Memory B cell (primary cell): Measurements from ENCODE around the gene KRT6B.
"Not testable (repeated sequence)": the region's sequence is repeated elsewhere in the genome, so short reads cannot be mapped to it uniquely, and the experiment has no call there.

Experiments
- ATAC-seq: fragments of 150-1000 bp; cut with Tn5 transposase; 2 replicates; pipeline ENCODE4 v1.10.0; 2021; ENCODE audit warnings: low read depth, mild to moderate bottlenecking, moderate library complexity
- DNase-seq, 2 donors: peaks; one replicate each; pipeline ENCODE4 v3.0.0; 2022; ENCODE audit warnings: low spot score in 2 of 2
- H3K27ac Mint-ChIP-seq: one replicate; pipeline ENCODE4 v1.8.0; 2022; ENCODE audit warnings: mild to moderate bottlenecking, moderate library complexity, mixed read lengths
- H3K27me3 Mint-ChIP-seq: one replicate; pipeline ENCODE4 v1.8.0; 2022; ENCODE audit warnings: mixed read lengths
- H3K36me3 Mint-ChIP-seq: one replicate; pipeline ENCODE4 v1.8.0; 2022; ENCODE audit warnings: mild to moderate bottlenecking, mixed read lengths
- H3K4me1 Mint-ChIP-seq: one replicate; pipeline ENCODE4 v1.8.0; 2022; ENCODE audit warnings: mixed read lengths
- H3K4me3 Mint-ChIP-seq: one replicate; pipeline ENCODE4 v1.8.0; 2022; ENCODE audit warnings: mild to moderate bottlenecking, moderate library complexity, mixed read lengths
- H3K9me3 Mint-ChIP-seq: one replicate; pipeline ENCODE4 v1.8.0; 2022; ENCODE audit warnings: mixed read lengths

Gene KRT6B

GRCh38 chr12:52488736-52489135 is 36.8 kb upstream of the KRT6B start:
- Mint-ChIP-seq H3K36me3 (no peaks in the 10 kb centered on the region), H3K4me3 (no peak overlapping the region), H3K9me3 (peaks cover 7% of the 10 kb centered on the region), H3K27me3 (peaks cover 14% of the 10 kb centered on the region), H3K4me1 (no peaks in the 10 kb centered on the region), H3K27ac (no peak overlapping the region)
- DNase-seq (no peak), ATAC-seq (no peak)

DNA sequence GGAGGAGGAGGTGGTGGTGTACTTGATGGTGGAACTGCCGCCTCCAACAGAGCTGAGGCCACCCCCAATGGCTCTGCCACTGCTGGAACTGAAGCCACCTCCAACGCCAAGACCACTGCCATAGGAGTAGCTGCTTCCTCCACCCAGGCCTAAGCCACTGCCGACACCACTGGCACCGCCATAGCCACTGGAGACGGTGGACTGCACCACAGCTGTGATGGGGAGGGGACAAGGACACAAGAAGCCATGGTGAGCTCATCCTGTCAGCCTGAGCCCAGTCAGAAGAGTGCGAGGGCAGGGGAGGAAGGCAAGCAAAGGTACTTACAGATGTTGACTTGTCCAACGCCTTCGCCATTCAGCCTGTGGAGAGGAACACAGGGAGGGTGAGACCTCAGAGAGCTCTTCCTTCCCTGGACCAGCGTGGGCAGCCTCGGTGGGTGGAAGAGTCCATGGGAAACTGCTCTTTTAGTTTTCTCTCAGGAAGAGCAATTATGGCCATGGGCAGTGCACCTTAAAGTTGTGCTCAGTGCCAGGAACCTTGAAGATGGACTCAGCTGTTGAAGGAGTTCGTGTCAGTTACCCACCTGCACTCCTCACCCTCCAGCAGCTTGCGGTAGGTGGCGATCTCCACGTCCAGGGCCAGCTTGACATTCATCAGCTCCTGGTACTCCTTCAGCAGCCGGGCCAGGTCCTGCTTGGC is 35.9 kb upstream of the KRT6B start:
- not testable (repeated sequence) for H3K27ac Mint-ChIP-seq, H3K36me3 Mint-ChIP-seq, H3K4me3 Mint-ChIP-seq, H3K4me1 Mint-ChIP-seq, ATAC-seq, DNase-seq, H3K9me3 Mint-ChIP-seq
- peaks cover 10% of the 10 kb centered on the region for H3K27me3 Mint-ChIP-seq

GRCh38 chr12:52487211-52487610 is 35.3 kb upstream of the KRT6B start:
- peaks cover 7% of the 10 kb centered on the region for H3K9me3 Mint-ChIP-seq
- DNase-seq (no peak), ATAC-seq (no peak)
- no peak overlapping the region for H3K4me3 Mint-ChIP-seq
- H3K27me3 Mint-ChIP-seq: peaks cover 13% of the 10 kb centered on the region
- H3K27ac Mint-ChIP-seq: no peak overlapping the region
- no peaks in the 10 kb centered on the region for H3K4me1 Mint-ChIP-seq
- H3K36me3 Mint-ChIP-seq: no peaks in the 10 kb centered on the region

DNA sequence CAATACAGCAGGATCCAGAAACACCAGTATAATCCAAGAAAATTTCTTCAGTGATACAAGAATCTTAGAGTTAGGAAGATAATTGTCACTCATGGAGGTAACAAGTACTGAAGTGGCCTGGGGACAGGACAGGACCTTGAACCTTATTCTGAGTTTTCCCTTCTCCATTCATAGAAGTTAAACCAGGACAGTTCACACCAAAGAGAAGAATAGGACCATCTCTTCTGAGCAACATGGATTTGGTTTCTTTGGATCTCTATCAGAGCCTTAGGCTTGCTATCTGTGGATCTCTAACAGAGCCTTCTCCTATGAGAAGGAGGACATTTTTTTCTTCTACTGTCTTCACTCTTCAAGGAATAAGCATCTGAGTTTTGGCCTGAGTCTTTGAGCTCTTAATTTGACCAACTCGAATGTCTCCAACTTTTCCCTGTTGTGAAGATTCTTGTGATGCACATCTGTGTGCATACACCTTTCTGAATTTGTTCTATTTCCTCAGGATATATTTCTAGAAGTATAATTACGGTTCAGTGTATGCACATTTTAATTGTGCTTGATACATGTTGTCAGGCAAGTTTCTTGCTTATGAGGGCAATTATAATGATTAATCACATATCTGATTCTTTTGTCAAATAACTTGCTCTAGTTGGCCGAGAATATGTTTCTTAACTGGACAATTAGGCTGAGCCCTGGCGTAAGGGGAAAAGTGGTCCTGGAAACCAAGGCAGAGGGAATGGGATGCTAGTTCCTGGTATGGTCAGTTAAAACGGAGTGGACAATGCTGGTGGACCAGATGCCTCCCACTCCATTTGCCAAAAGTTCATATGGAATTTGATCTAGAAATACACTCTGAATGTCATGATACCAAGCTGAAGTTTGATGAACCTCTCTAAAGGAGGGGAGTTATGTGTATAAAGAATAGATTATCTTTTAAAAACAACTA is 34.5 kb upstream of the KRT6B start:
- DNase-seq (no peak), ATAC-seq (no peak)
- no peak overlapping the region for H3K4me3 Mint-ChIP-seq
- H3K27me3 Mint-ChIP-seq: peaks cover 12% of the 10 kb centered on the region
- no peaks in the 10 kb centered on the region for H3K4me1 Mint-ChIP-seq
- H3K9me3 Mint-ChIP-seq: peaks cover 7% of the 10 kb centered on the region
- H3K36me3 Mint-ChIP-seq: no peaks in the 10 kb centered on the region
- H3K27ac Mint-ChIP-seq: no peak overlapping the region

- no peak for ATAC-seq
- peaks cover 13% of the 10 kb centered on the region for H3K9me3 Mint-ChIP-seq
- H3K4me1 Mint-ChIP-seq: no peaks in the 10 kb centered on the region
- no peaks in the 10 kb centered on the region for H3K36me3 Mint-ChIP-seq
- peaks cover 8% of the 10 kb centered on the region for H3K27me3 Mint-ChIP-seq
- no peak overlapping the region for H3K4me3 Mint-ChIP-seq
- no peak for DNase-seq
- H3K27ac Mint-ChIP-seq: no peak overlapping the region
These were observed 28.1 kb upstream of the KRT6B start for GRCh38 chr12:52480073-52480472.

DNA sequence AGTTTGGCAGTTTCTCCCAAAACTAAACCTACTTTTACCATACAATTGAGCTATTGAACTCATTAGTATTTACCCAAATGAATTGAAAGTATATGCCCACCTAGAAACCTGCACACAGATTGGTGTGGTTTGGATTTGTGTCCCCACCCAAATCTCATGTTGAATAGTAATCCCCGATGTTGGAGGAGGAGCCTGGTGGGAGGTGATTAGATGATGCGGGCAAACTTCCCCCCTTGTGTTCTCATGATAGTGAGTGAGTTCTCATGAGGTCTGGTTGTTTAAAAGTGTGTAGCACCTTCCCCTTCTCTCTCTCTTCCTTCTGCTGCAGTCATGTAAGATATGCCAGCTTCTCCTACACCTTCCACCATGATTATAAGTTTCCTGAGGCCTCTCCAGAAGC is 25.7 kb upstream of the KRT6B start:
- no peaks in the 10 kb centered on the region for H3K4me1 Mint-ChIP-seq
- no peak for ATAC-seq
- H3K9me3 Mint-ChIP-seq: peaks cover 10% of the 10 kb centered on the region
- H3K4me3 Mint-ChIP-seq: no peak overlapping the region
- no peak for DNase-seq
- peaks cover 4% of the 10 kb centered on the region for H3K27me3 Mint-ChIP-seq
- no peak overlapping the region for H3K27ac Mint-ChIP-seq
- H3K36me3 Mint-ChIP-seq: no peaks in the 10 kb centered on the region

GRCh38 chr12:52474212-52474611 is 22.3 kb upstream of the KRT6B start:
- peaks cover 6% of the 10 kb centered on the region for H3K27me3 Mint-ChIP-seq
- H3K4me1 Mint-ChIP-seq: no peaks in the 10 kb centered on the region
- H3K4me3 Mint-ChIP-seq: no peak overlapping the region
- no peak overlapping the region for H3K27ac Mint-ChIP-seq
- DNase-seq (no peak), ATAC-seq (no peak)
- peaks cover 6% of the 10 kb centered on the region for H3K9me3 Mint-ChIP-seq
- no peaks in the 10 kb centered on the region for H3K36me3 Mint-ChIP-seq

DNA sequence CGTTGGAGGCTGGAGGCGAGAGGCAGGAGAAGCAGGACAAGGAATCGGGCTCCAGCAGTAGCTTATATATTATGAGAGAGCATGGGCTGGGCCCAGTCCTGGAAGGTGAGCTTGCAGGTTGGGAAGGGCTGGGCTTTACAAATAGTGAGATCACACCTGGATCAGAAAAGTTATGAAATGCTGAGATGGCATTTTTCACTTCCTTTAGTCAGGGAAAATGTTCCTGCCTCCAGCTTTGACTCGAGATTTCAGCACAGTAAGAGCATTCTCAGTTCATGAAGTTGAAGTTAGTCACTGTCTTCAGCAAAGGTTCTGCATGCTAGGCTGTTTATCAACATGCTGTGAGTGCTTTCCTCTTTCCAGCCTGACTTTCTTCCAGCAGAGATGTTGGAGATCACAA is 21.8 kb upstream of the KRT6B start, which contains the start of gene KRT6C:
KRT6C (minus strand) TSS at position 38 of the 400 bp plus-strand sequence. CDS start 68 bp downstream, outside the sequence.
- peaks cover 6% of the 10 kb centered on the region for H3K27me3 Mint-ChIP-seq
- peaks cover 6% of the 10 kb centered on the region for H3K9me3 Mint-ChIP-seq
- ATAC-seq (no peak), DNase-seq (no peak)
- no peak within 1 kb of the TSS for H3K27ac Mint-ChIP-seq
- H3K4me3 Mint-ChIP-seq: no peak within 1 kb of the TSS
- H3K36me3 Mint-ChIP-seq: no peaks in the 10 kb centered on the region
- no peaks in the 10 kb centered on the region for H3K4me1 Mint-ChIP-seq

DNA sequence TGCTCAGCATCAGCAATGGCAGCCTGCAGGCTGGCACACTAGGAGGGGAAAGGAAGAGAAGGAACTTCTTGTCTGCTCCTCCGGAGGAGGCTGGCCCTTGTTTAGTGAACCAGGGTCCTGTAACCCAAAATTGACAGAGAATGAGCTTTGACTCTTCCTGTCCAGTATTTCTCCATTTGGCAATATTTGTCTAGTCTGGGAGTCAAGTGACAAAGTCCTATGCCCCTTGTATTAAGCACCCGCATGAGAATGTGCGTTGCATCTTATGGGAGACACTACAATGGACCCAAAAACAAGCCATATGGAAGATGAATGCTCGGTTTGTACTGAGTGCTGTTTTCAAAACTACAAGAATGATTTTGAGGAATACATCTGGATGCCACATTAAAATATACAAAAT is 17.9 kb upstream of the KRT6B start:
- Mint-ChIP-seq H3K36me3 (no peaks in the 10 kb centered on the region), H3K4me1 (no peaks in the 10 kb centered on the region), H3K27me3 (peaks cover 6% of the 10 kb centered on the region), H3K9me3 (no peaks in the 10 kb centered on the region), H3K27ac (no peak overlapping the region), H3K4me3 (no peak overlapping the region)
- DNase-seq: no peak
- no peak for ATAC-seq

DNA sequence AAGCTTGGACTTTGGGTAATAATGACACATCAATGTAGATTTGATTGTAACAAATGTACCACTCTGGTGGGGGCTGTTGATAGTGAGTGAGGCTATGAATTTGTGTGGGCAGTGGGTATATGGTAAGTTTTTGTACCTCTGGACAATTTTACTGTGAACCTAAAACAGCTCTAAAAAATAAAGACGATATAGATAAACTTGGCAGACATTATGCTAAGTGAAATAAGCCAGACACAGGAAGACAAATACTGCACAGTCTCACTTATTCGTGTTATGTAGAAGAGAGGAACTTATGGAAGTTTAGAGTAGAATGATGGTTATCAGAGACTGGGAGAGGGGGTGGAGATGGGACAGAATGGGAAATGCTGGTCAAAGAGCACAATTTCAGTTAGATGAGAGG is 13.0 kb upstream of the KRT6B start:
- Mint-ChIP-seq H3K4me3 (no peak overlapping the region), H3K9me3 (no peaks in the 10 kb centered on the region), H3K27me3 (peaks cover 9% of the 10 kb centered on the region), H3K4me1 (no peaks in the 10 kb centered on the region), H3K36me3 (no peaks in the 10 kb centered on the region), H3K27ac (no peak overlapping the region)
- no peak for DNase-seq
- ATAC-seq: no peak

GRCh38 chr12:52461693-52462092 is 9.7 kb upstream of the KRT6B start:
- Mint-ChIP-seq H3K27me3 (peaks cover 12% of the 10 kb centered on the region), H3K4me3 (no peak overlapping the region), H3K9me3 (no peaks in the 10 kb centered on the region), H3K36me3 (no peaks in the 10 kb centered on the region), H3K4me1 (no peaks in the 10 kb centered on the region), H3K27ac (no peak overlapping the region)
- DNase-seq (no peak), ATAC-seq (no peak)

GRCh38 chr12:52458861-52459260 is 6.9 kb upstream of the KRT6B start:
- no peak overlapping the region for H3K27ac Mint-ChIP-seq
- no peak for DNase-seq
- H3K9me3 Mint-ChIP-seq: no peaks in the 10 kb centered on the region
- H3K36me3 Mint-ChIP-seq: no peaks in the 10 kb centered on the region
- peaks cover 15% of the 10 kb centered on the region for H3K27me3 Mint-ChIP-seq
- no peak for ATAC-seq
- no peaks in the 10 kb centered on the region for H3K4me1 Mint-ChIP-seq
- H3K4me3 Mint-ChIP-seq: no peak overlapping the region

- Mint-ChIP-seq H3K9me3 (no peaks in the 10 kb centered on the region), H3K4me1 (no peaks in the 10 kb centered on the region), H3K4me3 (no peak overlapping the region), H3K36me3 (no peaks in the 10 kb centered on the region), H3K27ac (no peak overlapping the region), H3K27me3 (peaks cover 13% of the 10 kb centered on the region)
- DNase-seq: no peak
- no peak for ATAC-seq
These were observed 3.9 kb upstream of the KRT6B start for GRCh38 chr12:52455821-52456220.

DNA sequence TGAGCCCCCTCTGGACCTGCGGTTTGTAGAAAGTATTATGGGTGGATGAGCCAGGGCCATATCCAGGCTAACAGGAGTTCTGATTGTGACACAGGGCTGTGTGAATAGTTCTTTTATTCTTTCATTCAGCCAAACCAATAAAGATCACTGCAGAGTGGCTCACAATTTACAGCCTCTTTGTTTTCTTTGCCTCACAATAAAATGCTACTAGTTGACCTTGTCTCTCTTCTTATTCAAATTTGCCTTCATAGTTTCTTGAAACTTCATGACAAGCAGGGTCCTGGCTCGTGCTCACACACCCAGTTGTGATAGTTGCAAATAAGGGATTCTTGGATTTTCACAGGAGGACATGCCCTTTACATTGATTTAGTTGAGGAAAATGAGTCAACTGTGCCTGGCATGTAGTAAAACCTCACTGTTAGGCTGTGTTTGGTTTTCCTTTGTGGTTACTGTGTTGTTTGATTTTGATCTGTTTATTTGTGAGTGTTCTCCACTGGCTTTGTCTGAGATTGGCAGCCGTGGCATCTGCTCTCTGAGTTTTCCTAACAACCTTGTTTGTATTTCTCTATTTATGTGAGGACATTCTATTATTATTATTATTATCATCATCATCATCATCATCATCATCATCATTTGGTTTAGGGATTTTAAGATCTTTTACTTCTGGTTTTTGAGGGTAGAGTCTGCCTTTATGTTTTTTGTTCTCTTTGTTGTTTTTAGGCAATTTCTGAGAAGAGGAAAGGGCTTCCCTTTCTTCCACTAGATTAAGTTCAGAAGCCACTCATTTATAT is 2.7 kb upstream of the KRT6B start:
- Mint-ChIP-seq H3K27me3 (peaks cover 12% of the 10 kb centered on the region), H3K9me3 (no peaks in the 10 kb centered on the region), H3K27ac (no peak overlapping the region), H3K36me3 (no peaks in the 10 kb centered on the region), H3K4me1 (no peaks in the 10 kb centered on the region), H3K4me3 (no peak overlapping the region)
- no peak for DNase-seq
- no peak for ATAC-seq
